Rectal smooth muscle tissue (tissue), 1 donor: ENCODE results near the gene NDUFS4.
"Not testable (repeated sequence)": the region's sequence is repeated elsewhere in the genome, so short reads cannot be mapped to it uniquely, and the experiment has no call there.

Experiments used
- H3K27ac ChIP-seq: one replicate; pipeline ENCODE4 v1.7.0; 2013; ENCODE audit warnings: low read depth, low read length, inconsistent platforms
- H3K27me3 ChIP-seq: one replicate; pipeline ENCODE4 v1.7.0; 2013; ENCODE audit warnings: low read length; ENCODE audit not compliant: control insufficient read depth, insufficient read depth
- H3K36me3 ChIP-seq: one replicate; pipeline ENCODE4 v1.7.0; 2013; ENCODE audit warnings: low read length; ENCODE audit not compliant: control insufficient read depth, insufficient read depth
- H3K4me1 ChIP-seq: one replicate; pipeline ENCODE4 v1.7.0; 2013; ENCODE audit warnings: low read length; ENCODE audit not compliant: control insufficient read depth, insufficient read depth
- H3K4me3 ChIP-seq: one replicate; pipeline ENCODE4 v1.7.0; 2013; ENCODE audit warnings: low read length
- H3K9ac ChIP-seq: one replicate; pipeline ENCODE4 v1.7.0; 2013; ENCODE audit warnings: low read length

NDUFS4 gene

DNA sequence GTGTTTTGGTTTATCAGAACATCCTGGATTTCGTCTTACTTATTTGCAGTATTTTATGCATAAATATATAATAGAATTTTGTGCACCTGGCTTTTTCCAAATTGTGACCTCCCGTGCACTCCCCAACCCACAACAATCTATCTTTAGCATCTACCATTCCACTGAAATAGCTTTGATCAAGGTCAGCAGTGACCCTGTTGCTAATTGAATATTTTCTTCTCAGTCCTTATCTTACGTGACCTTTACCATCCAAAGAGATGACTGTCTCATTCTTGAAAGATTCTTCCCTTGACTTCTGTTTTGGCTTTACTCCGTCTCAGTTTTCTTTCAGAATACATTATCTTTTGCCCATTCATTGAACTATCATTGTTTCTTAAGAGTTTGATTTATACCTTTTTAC, 18.4 kb downstream of the NDUFS4 start:
- no peaks in the 10 kb centered on the region for H3K27me3 ChIP-seq
- H3K9ac ChIP-seq, result no peak overlapping the region
- H3K27ac ChIP-seq, result no peak overlapping the region
- H3K36me3 ChIP-seq, result no peaks in the 10 kb centered on the region
- peaks cover 2% of the 10 kb centered on the region for H3K4me1 ChIP-seq
- no peak overlapping the region for H3K4me3 ChIP-seq

DNA sequence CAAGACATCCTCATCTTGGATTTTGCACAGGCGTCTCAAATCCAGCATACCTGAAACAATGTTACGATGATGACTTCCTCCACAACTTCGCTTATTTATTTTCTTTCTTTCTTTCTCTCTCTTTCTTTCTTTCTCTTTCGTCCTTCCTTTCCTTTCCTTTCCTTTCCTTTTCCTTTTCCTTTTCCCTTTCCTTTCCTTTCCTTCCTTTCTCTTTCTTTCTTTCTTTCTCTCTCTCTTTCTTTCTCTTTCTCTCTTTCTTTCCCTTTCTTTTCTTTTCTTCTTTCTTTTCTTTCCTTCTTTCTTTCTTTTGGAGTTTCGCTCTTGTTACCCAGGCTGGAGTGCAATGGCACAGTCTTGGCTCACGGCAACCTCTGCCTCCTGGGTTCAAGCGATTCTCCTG, 20.1 kb downstream of the NDUFS4 start:
- Histone ChIP-seq H3K27ac (no peak overlapping the region), H3K4me1 (peaks cover 2% of the 10 kb centered on the region), H3K27me3 (no peaks in the 10 kb centered on the region), H3K4me3 (no peak overlapping the region), H3K9ac (no peak overlapping the region), H3K36me3 (no peaks in the 10 kb centered on the region)

DNA sequence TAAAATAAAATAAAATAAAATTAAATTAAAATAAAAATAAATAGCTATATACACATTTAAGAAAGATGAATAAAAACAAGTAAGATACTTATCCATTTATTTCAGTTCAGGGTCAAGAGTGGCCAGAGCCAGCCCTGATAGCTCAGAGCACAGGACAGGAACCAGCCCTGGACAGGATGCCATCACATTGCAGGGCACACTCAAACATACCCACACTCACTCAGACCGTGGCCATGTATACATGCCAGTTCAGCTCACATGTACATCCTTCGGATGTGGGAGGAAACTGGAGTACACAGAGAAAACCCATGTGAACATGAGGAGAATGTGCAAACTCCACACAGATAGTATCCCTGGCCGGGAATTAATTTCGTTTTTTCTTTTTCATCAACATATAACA, 21.8 kb downstream of the NDUFS4 start:
- no peaks in the 10 kb centered on the region for H3K27me3 ChIP-seq
- H3K4me3 ChIP-seq, result no peak overlapping the region
- H3K36me3 ChIP-seq, result no peaks in the 10 kb centered on the region
- no peak overlapping the region for H3K9ac ChIP-seq
- H3K27ac ChIP-seq, result no peak overlapping the region
- peaks cover 2% of the 10 kb centered on the region for H3K4me1 ChIP-seq

DNA sequence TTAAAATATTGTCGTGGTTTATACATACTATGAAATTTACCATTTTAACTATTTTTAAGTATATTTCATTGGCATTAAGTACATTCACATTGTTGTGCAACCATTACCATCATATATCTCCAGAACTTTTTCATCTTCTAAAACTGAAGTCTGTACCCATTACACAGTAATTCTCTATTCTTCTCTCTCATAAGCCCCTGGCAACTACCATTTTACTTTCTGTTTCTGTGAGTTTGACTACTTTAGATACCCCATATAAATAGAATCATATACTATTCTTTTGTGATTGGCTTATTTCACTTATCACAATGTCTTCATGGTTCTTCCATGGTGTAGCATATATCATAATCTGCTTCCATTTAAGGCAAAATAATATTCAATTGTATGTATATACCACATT, 30.3 kb downstream of the NDUFS4 start:
- no peak overlapping the region for H3K4me3 ChIP-seq
- no peaks in the 10 kb centered on the region for H3K4me1 ChIP-seq
- no peaks in the 10 kb centered on the region for H3K27me3 ChIP-seq
- no peaks in the 10 kb centered on the region for H3K36me3 ChIP-seq
- no peak overlapping the region for H3K9ac ChIP-seq
- no peak overlapping the region for H3K27ac ChIP-seq

DNA sequence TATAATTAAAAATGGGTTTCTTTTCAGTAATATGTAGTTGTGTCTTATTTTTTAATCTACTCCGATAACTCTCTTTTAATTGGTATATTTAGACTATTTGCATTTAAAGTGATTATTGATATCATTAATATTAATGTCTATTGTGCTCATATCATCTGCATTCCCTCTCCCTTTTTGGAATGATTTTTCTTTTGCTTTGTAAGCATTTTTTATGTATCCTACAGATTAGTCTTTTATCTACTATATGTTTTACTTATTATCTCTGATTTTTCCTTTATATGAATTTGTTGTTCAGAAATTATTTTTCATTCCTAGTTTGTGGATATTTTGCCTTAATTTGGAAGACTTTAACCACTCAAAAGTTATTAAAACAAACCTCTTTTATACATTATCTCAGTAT, 34.0 kb downstream of the NDUFS4 start:
- Histone ChIP-seq H3K36me3 (no peaks in the 10 kb centered on the region), H3K4me1 (no peaks in the 10 kb centered on the region), H3K4me3 (no peak overlapping the region), H3K9ac (no peak overlapping the region), H3K27ac (no peak overlapping the region), H3K27me3 (no peaks in the 10 kb centered on the region)

DNA sequence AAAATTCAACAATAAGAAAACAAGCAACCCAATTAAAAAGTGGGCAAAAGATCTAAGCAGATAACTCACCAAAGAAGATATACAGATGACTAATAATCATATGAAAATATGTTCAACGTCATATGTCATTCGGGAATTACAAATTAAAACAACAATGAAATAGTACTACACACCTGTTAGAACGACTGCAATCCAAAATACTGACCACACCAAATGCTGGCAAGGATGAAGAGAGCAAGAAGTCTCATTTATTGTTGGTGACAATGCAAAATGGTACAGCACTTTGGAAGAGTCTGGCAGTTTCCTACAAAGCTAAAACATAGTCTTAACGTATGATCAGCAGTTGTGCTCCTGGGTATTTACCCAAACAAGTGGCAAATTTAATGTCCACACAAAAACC, 37.5 kb downstream of the NDUFS4 start:
- Histone ChIP-seq H3K27ac (no peak overlapping the region), H3K4me1 (peaks cover 3% of the 10 kb centered on the region), H3K9ac (no peak overlapping the region), H3K36me3 (no peaks in the 10 kb centered on the region), H3K27me3 (no peaks in the 10 kb centered on the region), H3K4me3 (no peak overlapping the region)

DNA sequence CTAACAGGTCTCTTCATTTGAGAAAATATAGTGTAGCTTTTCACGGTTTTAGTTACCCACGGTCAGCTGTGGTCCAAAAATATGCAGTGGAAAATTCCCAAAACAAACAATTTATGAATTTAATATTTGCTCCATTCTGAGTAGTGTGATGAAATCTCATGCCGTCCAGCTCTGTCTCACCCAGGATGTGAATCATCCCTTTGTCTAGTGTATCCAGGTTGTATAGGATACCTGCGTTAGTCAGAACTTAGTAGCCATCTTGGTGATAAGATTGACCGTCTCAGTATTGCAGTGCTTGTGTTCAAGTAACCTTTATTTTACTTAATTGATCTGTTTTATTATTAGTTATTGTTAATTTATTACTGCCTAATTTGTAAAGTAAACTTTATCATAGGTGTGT, 41.1 kb downstream of the NDUFS4 start:
- no peak overlapping the region for H3K27ac ChIP-seq
- peaks cover 2% of the 10 kb centered on the region for H3K36me3 ChIP-seq
- no peak overlapping the region for H3K9ac ChIP-seq
- H3K4me1 ChIP-seq, result peaks cover 8% of the 10 kb centered on the region
- H3K4me3 ChIP-seq, result no peak overlapping the region
- H3K27me3 ChIP-seq, result no peaks in the 10 kb centered on the region

DNA sequence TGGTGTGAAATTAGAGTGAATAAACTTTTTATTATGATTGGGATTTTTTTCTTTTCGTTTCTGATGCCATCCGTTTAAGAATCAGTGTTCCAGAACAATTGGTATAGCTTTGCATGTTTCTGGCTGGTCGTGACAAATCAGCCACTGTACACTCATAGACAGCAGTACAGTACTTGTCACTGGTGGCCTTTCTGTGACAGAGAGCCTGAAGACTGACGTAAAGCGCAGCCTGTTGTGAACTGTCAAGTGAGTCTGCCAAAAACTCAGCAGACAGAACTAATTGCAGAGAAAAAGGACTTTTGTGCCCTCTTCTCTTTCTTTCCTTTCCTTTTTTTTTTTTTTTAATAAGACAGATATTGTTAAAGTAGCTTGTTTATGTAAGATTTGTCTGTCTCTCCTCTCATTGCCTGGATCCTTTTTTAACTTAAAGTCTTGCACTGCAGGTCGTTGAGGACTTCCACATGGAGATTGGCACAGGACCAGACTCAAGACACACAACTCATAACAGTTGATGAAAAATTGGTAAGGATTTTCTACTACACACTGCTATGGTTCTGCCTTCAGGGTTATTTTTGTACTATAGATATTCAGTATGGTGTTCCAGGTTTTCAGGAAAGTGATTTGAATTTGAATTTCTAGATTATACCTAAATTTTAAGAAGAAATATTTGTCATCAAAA, 42.7 kb downstream of the NDUFS4 start:
- Histone ChIP-seq H3K36me3 (peaks cover 5% of the 10 kb centered on the region), H3K4me1 (peaks cover 8% of the 10 kb centered on the region), H3K4me3 (no peak overlapping the region), H3K27me3 (no peaks in the 10 kb centered on the region), H3K27ac (no peak overlapping the region), H3K9ac (no peak overlapping the region)

DNA sequence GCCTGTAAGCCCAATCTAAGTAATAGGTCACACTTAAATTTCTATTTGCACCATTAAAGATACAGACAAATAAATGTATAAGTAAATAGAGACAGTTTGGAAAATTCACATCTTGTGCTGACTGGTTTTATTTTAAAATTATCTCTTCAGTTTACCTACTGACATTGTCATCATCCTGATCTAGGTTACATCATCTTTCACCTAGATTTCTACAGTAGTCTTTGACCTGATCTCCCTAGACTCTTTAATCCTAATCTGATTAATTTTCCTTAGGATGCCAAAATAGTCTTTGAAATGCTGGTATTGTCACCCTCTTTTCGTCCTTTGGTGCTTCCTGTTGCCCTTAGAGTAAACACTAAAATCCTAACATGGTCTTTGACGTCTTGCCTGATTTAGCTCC, 43.9 kb downstream of the NDUFS4 start:
- no peak overlapping the region for H3K27ac ChIP-seq
- peaks cover 5% of the 10 kb centered on the region for H3K36me3 ChIP-seq
- no peak overlapping the region for H3K4me3 ChIP-seq
- H3K9ac ChIP-seq, result no peak overlapping the region
- H3K4me1 ChIP-seq, result peaks cover 8% of the 10 kb centered on the region
- no peaks in the 10 kb centered on the region for H3K27me3 ChIP-seq

DNA sequence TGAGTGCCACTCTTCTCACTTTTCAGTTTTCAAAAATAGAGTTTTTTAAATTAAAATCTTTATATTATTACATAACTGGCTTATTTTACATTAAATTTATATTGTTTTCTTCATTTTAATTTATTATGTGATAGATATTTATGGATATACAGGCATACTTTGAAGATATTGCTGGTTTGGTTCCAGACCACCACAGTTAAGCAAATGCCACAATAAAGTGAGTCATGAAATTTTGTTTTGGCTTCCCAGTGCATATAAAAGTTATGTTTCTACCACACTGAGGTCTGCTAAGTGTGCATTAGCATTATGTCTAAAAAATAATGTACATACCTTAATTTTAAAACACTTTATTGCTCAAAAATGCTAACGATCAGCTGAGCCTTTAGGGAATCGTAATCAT, 47.4 kb downstream of the NDUFS4 start:
- Histone ChIP-seq H3K4me3 (no peak overlapping the region), H3K9ac (no peak overlapping the region), H3K4me1 (peaks cover 7% of the 10 kb centered on the region), H3K27ac (no peak overlapping the region), H3K36me3 (peaks cover 5% of the 10 kb centered on the region), H3K27me3 (no peaks in the 10 kb centered on the region)

DNA sequence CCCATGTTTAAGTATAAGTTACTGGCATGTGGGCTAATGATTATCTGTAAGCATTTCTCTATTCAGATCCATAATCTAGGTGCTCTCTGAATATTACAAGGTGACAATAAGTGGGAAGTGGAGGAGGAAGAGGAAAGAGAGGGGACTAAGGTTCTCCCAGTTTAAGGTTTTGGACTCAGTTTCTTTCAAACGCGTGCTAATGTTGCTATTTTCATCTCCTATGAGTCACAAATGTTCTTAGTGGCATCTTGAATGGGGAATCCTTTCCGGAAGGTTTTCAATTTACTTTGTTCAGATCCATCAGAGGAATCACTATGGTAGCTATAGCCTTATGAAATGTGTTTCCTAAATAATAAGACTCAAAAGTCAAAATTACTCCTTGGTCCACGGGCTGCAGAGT, 48.5 kb downstream of the NDUFS4 start:
- H3K36me3 ChIP-seq, H3K4me1 ChIP-seq, H3K4me3 ChIP-seq, H3K27ac ChIP-seq, H3K27me3 ChIP-seq, H3K9ac ChIP-seq: not testable (repeated sequence)

DNA sequence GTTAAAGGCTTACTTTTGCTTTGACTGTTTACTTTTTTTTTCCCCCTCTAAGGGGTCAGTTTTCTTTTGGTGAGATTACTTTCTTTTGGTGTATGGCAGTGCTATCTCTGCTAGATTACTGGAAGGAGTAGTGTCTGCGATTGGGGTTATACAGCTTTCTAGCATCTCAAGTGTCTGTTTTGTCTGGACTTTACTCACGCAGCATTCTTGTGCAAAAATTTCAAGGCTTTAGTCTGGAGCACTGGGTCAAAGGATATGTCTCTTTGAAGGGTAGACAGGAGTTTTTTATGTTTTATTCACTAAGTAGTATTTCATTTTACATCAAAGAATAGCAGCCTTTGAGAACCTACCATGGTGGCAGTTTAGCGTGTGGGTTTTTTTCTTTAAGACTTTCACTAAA, 52.6 kb downstream of the NDUFS4 start:
- H3K4me3 ChIP-seq, result no peak overlapping the region
- H3K4me1 ChIP-seq, result peaks cover 2% of the 10 kb centered on the region
- no peaks in the 10 kb centered on the region for H3K36me3 ChIP-seq
- no peak overlapping the region for H3K27ac ChIP-seq
- H3K27me3 ChIP-seq, result no peaks in the 10 kb centered on the region
- no peak overlapping the region for H3K9ac ChIP-seq

DNA sequence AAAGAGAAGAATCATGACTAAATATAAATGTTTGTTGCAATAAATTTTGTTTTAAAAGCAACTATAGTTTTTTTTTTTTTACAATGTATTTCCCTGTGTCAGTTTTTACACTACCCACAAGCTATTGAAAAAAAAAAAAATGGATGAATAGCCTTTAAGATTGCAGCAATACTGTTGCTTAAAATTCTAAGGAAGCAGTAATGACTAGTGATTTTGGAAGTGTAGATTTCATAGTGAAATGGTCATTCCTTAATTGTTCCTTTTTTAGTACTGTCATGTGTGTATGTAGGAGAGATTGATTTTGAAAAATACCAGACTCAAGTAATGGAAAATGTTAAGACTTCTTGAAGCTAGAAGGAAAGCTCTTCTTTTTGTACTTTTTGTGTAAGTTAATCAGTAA, 53.1 kb downstream of the NDUFS4 start:
- H3K27me3 ChIP-seq, result no peaks in the 10 kb centered on the region
- peaks cover 2% of the 10 kb centered on the region for H3K4me1 ChIP-seq
- no peak overlapping the region for H3K27ac ChIP-seq
- H3K4me3 ChIP-seq, result no peak overlapping the region
- H3K9ac ChIP-seq, result no peak overlapping the region
- no peaks in the 10 kb centered on the region for H3K36me3 ChIP-seq
